Measurements from ENCODE around the gene HECTD4. TPM values are rescaled to one million over a fixed set of nuclear protein-coding genes. Genes with fewer than 3 reads are reported as not detected.

HECTD4 gene
- total RNA-seq, 1 experiment from 2014 or later, result 30.0 TPM

GRCh38 chr12:112217647-112218046 lies 164.6 kb downstream of the HECTD4 start:
- Histone ChIP-seq H2AFZ (ENCODE audit: low read length) (no peak overlapping the region), H3K27ac (ENCODE audit: insufficient read length, low read depth, low read length) (no peak overlapping the region), H4K91ac (ENCODE audit: insufficient read length, low read depth, low read length) (no peak overlapping the region), H3K27me3 (ENCODE audit: insufficient read depth, low read length) (no peaks in the 10 kb centered on the region), H3K23ac (ENCODE audit: insufficient read length, low read depth, low read length) (no peak overlapping the region), H4K5ac (ENCODE audit: insufficient read length, low read depth, low read length) (no peak overlapping the region), H3K4me1 (ENCODE audit: insufficient read depth, low read length) (no peaks in the 10 kb centered on the region), H2BK15ac (ENCODE audit: low read depth, low read length) (no peak overlapping the region), H3K79me2 (ENCODE audit: insufficient read depth, low read length) (no peaks in the 10 kb centered on the region), H2BK120ac (ENCODE audit: low read depth, low read length, poor library complexity, severe bottlenecking) (no peak overlapping the region), H3K9me3 (ENCODE audit: control insufficient read depth, low read depth, low read length) (no peaks in the 10 kb centered on the region), H3K23me2 (ENCODE audit: insufficient read length, low read depth, low read length, poor library complexity, severe bottlenecking) (no peaks in the 10 kb centered on the region), H4K20me1 (ENCODE audit: control insufficient read depth, insufficient read depth, insufficient read length) (no peaks in the 10 kb centered on the region), H2AK5ac (ENCODE audit: insufficient read length, low read length) (no peak overlapping the region), H2BK5ac (ENCODE audit: insufficient read length, low read length) (no peak overlapping the region), H3K4ac (ENCODE audit: low read depth, low read length) (no peak overlapping the region), H3K14ac (ENCODE audit: insufficient read depth, low read length) (no peak overlapping the region), H3K4me2 (ENCODE audit: insufficient read depth, insufficient read length, low read length) (no peak overlapping the region), H3T11ph (ENCODE audit: low read length) (no peak overlapping the region), H3K79me1 (ENCODE audit: insufficient read depth, low read depth, low read length, poor library complexity, severe bottlenecking) (no peaks in the 10 kb centered on the region), H3K9ac (ENCODE audit: extremely low read depth, insufficient read length, low read length) (no peak overlapping the region), H2BK20ac (ENCODE audit: low read depth, low read length, poor library complexity, severe bottlenecking) (no peak overlapping the region), H4K8ac (replicated peaks; ENCODE audit: insufficient read length, low read depth, low read length) (no peak overlapping the region), H3K18ac (ENCODE audit: insufficient read length, low read depth, low read length) (no peak overlapping the region), H3K56ac (ENCODE audit: insufficient read length, low read depth, low read length) (no peak overlapping the region), H2BK12ac (ENCODE audit: insufficient read length, low read depth, low read length) (no peak overlapping the region)
- Mint-ChIP-seq H3K36me3 (ENCODE audit: insufficient read depth in 1 of 3, low read depth in 3 of 3) (peaks cover 3 to 21% (median 9%) of the 10 kb centered on the region in 3 experiments; a peak in 5 of 7 replicates), H3K9me3 (no peaks in the 10 kb centered on the region), H3K27ac (no peak overlapping the region; a peak in 1 of 7 replicates), H3K4me3 (no peak overlapping the region), H3K4me1 (no peaks in the 10 kb centered on the region), H3K27me3 (ENCODE audit: low read depth) (no peaks in the 10 kb centered on the region)
- no peak for TF ChIP-seq CTCF (conservative IDR thresholded peaks at IDR 0.05)
- no peak for DNase-seq

Data from H9 (cell line).